GM12878 (cell line): ENCODE data around the gene ABTB1. TPM values are rescaled to one million over a fixed set of nuclear protein-coding genes. Genes with fewer than 3 reads are reported as not detected.

Source experiments
- ATAC-seq: fragments of 200-7000 bp; cut with Tn5 transposase; 3 replicates; pipeline ENCODE4 v1.9.1; 2020; ENCODE audit warnings: mild to moderate bottlenecking, moderate library complexity
- BruUV-seq: library from RNA; stranded (reverse); fragments of 400-500 nt; replicated peaks from 2 replicates; lab custom pipeline; 2021; lab: Mats Ljungman, UMichigan
- CTCF ChIA-PET: fragments of 300-600 bp; sonication (Branson Sonifier 250); formaldehyde crosslinking; extraction: SDS; loops from one replicate; lab custom pipeline; 2021; ENCODE audit warnings: inconsistent platforms; lab: Yijun Ruan, JAX
- POLR2A ChIA-PET: fragments of 350-600 bp; formaldehyde crosslinking; extraction: SDS; loops from one replicate; lab custom pipeline; 2021; ENCODE audit warnings: inconsistent platforms; lab: Charles Lee
- RAD21 ChIA-PET: fragments of 300-600 bp; sonication (Branson Sonifier 250); formaldehyde crosslinking; loops from one replicate; lab custom pipeline; 2023; ENCODE audit warnings: antibody characterized with exemption; ENCODE audit not compliant: unreplicated experiment; lab: Charles Lee
- SMC1A ChIA-PET: fragments of 300-600 bp; sonication (Branson Sonifier 250); formaldehyde crosslinking; loops from one replicate; lab custom pipeline; 2023; ENCODE audit not compliant: unreplicated experiment, uncharacterized antibody; lab: Charles Lee
- DNase-seq: peaks from one replicate; pipeline ENCODE4 v3.0.0-alpha.2; 2011; ENCODE audit warnings: low read depth, low spot score
- FAIRE-seq: peaks from 3 replicates; lab custom pipeline; 2011; peaks lifted over from hg19 to GRCh38; lab: Jason Lieb, UNC
- H2AFZ ChIP-seq: 2 replicates; pipeline ENCODE4 v1.6.0; 2011; ENCODE audit warnings: low read depth, low read length, control low read depth; ENCODE audit not compliant: control insufficient read depth
- H3K27ac ChIP-seq: 2 replicates; pipeline ENCODE4 v1.5.1; 2011; ENCODE audit warnings: control low read depth; ENCODE audit not compliant: control insufficient read depth, insufficient read depth
- H3K27me3 ChIP-seq, 2 experiments: replicated peaks in 1 of 2; 2 replicates each; pipeline versions ENCODE4 v1.6.0 to v1.6.1; 2011; ENCODE audit warnings: low read length in 1 of 2; ENCODE audit not compliant: control insufficient read depth in 2 of 2, insufficient read depth in 2 of 2
- H3K36me3 ChIP-seq, 2 experiments: 2 replicates each; pipeline ENCODE4 v1.5.1; 2011; ENCODE audit warnings: low read length in 1 of 2; ENCODE audit not compliant: control insufficient read depth in 2 of 2, insufficient read depth in 2 of 2
- H3K4me1 ChIP-seq: 2 replicates; pipeline ENCODE4 v1.6.1; 2011; ENCODE audit warnings: mild to moderate bottlenecking, low read length, moderate library complexity, mixed read lengths; ENCODE audit not compliant: control insufficient read depth, insufficient read depth
- H3K4me2 ChIP-seq: 2 replicates; pipeline ENCODE4 v1.6.0; 2011; ENCODE audit warnings: control low read depth; ENCODE audit not compliant: control insufficient read depth, insufficient read depth
- H3K4me3 ChIP-seq: fragments of 200-600 bp; sonication (generic); 2 replicates; pipeline ENCODE4 v1.5.1; 2016
- H3K79me2 ChIP-seq: 2 replicates; pipeline ENCODE4 v1.6.0; 2011; ENCODE audit warnings: low read length; ENCODE audit not compliant: control insufficient read depth, insufficient read depth
- H3K9ac ChIP-seq: 2 replicates; pipeline ENCODE4 v1.8.0; 2011; ENCODE audit warnings: low read length, control low read depth, mixed read lengths; ENCODE audit not compliant: control insufficient read depth, insufficient read depth
- H3K9me3 ChIP-seq: replicated peaks from 3 replicates; pipeline ENCODE4 v1.5.1; 2011; ENCODE audit warnings: mild to moderate bottlenecking, low read length; ENCODE audit not compliant: control insufficient read depth, insufficient read depth
- H4K20me1 ChIP-seq: 2 replicates; pipeline ENCODE4 v1.6.0; 2011; ENCODE audit not compliant: control insufficient read depth, insufficient read depth
- CREB1 ChIP-seq: IDR thresholded peaks from 2 replicates; pipeline ENCODE4 v1.6.1; 2012; ENCODE audit warnings: low read depth, mild to moderate bottlenecking, inconsistent platforms
- ETV6 ChIP-seq, 2 experiments: fragments of 450-650 bp in 1 of 2; IDR thresholded peaks in 1 of 2; conservative IDR thresholded peaks in 1 of 2; 2 replicates each; pipeline ENCODE4 v1.6.1; 2014; ENCODE audit warnings: antibody characterized with exemption in 1 of 2, borderline replicate concordance in 1 of 2, low read depth in 1 of 2, mild to moderate bottlenecking in 1 of 2, moderate library complexity in 1 of 2
- EZH2 ChIP-seq: IDR thresholded peaks from 2 replicates; pipeline ENCODE4 v1.6.1; 2012; ENCODE audit warnings: low read depth, mild to moderate bottlenecking, control low read depth, inconsistent platforms, low read length, borderline replicate concordance; ENCODE audit not compliant: control insufficient read depth
- FOS ChIP-seq: IDR thresholded peaks from 3 replicates; pipeline ENCODE4 v1.6.1; 2011; ENCODE audit warnings: borderline replicate concordance; ENCODE audit not compliant: insufficient read length; ENCODE audit errors: extremely low read depth
- JUNB ChIP-seq: IDR thresholded peaks from 2 replicates; pipeline ENCODE4 v1.6.1; 2016; ENCODE audit warnings: antibody characterized with exemption, mild to moderate bottlenecking
- NR2C1 ChIP-seq: fragments of 450-650 bp; IDR thresholded peaks from 2 replicates; pipeline ENCODE4 v1.6.1; 2017; ENCODE audit warnings: antibody characterized with exemption, mild to moderate bottlenecking, moderate library complexity
- PAX5 ChIP-seq: IDR thresholded peaks from 2 replicates; pipeline ENCODE4 v1.6.1; 2011; ENCODE audit warnings: low read depth, low read length, borderline replicate concordance
- SMAD5 ChIP-seq: IDR thresholded peaks from 2 replicates; pipeline ENCODE4 v1.6.1; 2016; ENCODE audit warnings: antibody characterized with exemption, low read depth
- SMARCA5 ChIP-seq: fragments of 450-650 bp; IDR thresholded peaks from 2 replicates; pipeline ENCODE4 v1.6.1; 2017; ENCODE audit warnings: mild to moderate bottlenecking
- WGBS: methylation state at CpG from one replicate; pipeline ENCODE4 v1.1.6; 2016; ENCODE audit warnings: low lambda C conversion rate; ENCODE audit not compliant: insufficient replicate concordance, insufficient coverage; ENCODE audit errors: missing lambda C conversion rate; 5-methylcytosine and 5-hydroxymethylcytosine counted together
- in situ Hi-C: fragments of 300-500 bp; cut with MboI; formaldehyde crosslinking; loops from 9 replicates; pipeline ENCODE4 v1.14.3; 2018; ENCODE audit warnings: mixed read lengths
- intact Hi-C: fragments of 100-400 bp; cut with micrococcal nuclease; formaldehyde crosslinking; loops from one replicate; pipeline ENCODE4 v1.14.2; 2022; ENCODE audit not compliant: unreplicated experiment
- polyA plus RNA-seq, 11 experiments: library from polyadenylated mRNA; depleted of rRNA in 4 of 11; unstranded in 6 of 11; stranded (reverse) in 5 of 11; fragments of >200 nt; fragmentation: Nextera tagmentation in 4 of 11; fragmentation: Illumina TruSeq in 1 of 11; extraction: Ambion mirVana in 4 of 11; extraction: Trizol in 1 of 11; gene quantifications; 1 replicate in 1 of 11; 2 replicates in 10 of 11; pipeline versions ENCODE4 v1.2.1 to v1.2.3, GENCODE V29; 2011 to 2016; ENCODE audit warnings: inconsistent platforms in 2 of 11, missing spikeins in 2 of 11, low read depth in 1 of 11
- total RNA-seq, 4 experiments: library from RNA; depleted of rRNA in 3 of 4; stranded (reverse); fragments of >200 nt in 3 of 4; fragmentation: Illumina TruSeq in 1 of 4; extraction: Trizol in 1 of 4; gene quantifications; 2 replicates each; pipeline versions ENCODE4 v1.2.1 to v1.2.3, GENCODE V29; 2013 to 2021
- TF ChIP-seq, protein P1 (sequence below): IDR thresholded peaks from 2 replicates; pipeline ENCODE4 v1.6.1; 2012; ENCODE audit warnings: low read depth, low read length, improper control_type of control experiment
- TF ChIP-seq, protein P2 (sequence below): IDR thresholded peaks from 2 replicates; pipeline ENCODE4 v1.6.1; 2011; ENCODE audit warnings: mild to moderate bottlenecking, low read depth, low read length, moderate library complexity; ENCODE audit not compliant: insufficient replicate concordance
- TF ChIP-seq, protein P3 (sequence below): fragments of 450-650 bp; IDR thresholded peaks from 2 replicates; pipeline ENCODE4 v1.6.1; 2016; ENCODE audit warnings: mild to moderate bottlenecking

The ABTB1 gene
- total and polyA plus RNA-seq, 10 of the 15 experiments (the other 5 are each of a cell fraction or from before 2014, with no cell fraction given): 0.11 to 10.2 (median 7.1) TPM

DNA sequence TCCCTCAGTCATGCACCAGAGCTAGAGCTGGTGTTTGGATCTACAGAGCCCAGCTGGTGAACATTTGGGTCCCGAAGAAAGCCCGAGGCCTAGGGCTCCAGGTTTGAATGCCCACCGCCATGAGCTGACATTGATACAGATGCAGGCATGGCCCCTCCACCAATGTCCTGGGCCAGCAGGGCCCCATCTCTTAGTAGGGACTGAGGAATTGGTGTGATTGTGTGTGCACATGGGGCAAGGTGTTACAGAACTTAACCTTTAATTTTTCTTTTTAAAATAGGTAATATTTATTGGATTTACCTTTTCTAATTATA, 32.8 kb upstream of the ABTB1 start:
- FAIRE-seq (no peak), ATAC-seq (no peak), DNase-seq (no peak)
- intact Hi-C loops (no loop called here), in situ Hi-C loops (no loop called here)
- ChIA-PET POLR2A (no interaction called here), RAD21 (no interaction called here), CTCF (interaction anchor here (1.2 to 1.3 kb wide), 2 partner anchors 64 to 331 kb away, joined by 3 to 4 read pairs; no protein-coding TSS in a partner anchor), SMC1A (no interaction called here)
- no peaks in the 10 kb centered on the region for H4K20me1 ChIP-seq
- WGBS: 89% methylated on average over 3 of the region's 3 CpGs
- no peak overlapping the region for H3K4me3 ChIP-seq
- H3K9me3 ChIP-seq: no peaks in the 10 kb centered on the region
- no TSS peak for BruUV-seq
- no peak overlapping the region for H2AFZ ChIP-seq
- H3K27ac ChIP-seq: no peak overlapping the region
- H3K36me3 ChIP-seq: no peaks in the 10 kb centered on the region
- H3K9ac ChIP-seq: no peak overlapping the region
- TF ChIP-seq, protein P1, sequence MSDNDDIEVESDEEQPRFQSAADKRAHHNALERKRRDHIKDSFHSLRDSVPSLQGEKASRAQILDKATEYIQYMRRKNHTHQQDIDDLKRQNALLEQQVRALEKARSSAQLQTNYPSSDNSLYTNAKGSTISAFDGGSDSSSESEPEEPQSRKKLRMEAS: no peak
- TF ChIP-seq ETV6 (conservative IDR thresholded peaks at IDR 0.05 in 1 of 2, IDR thresholded peaks at IDR 0.05 in 1 of 2; ENCODE audit: borderline replicate concordance in 1 of 2, low read depth in 1 of 2): no peak
- no peaks in the 10 kb centered on the region for H3K4me1 ChIP-seq
- no peaks in the 10 kb centered on the region for H3K79me2 ChIP-seq
- H3K27me3 ChIP-seq: no peaks in the 10 kb centered on the region
- H3K4me2 ChIP-seq: no peak overlapping the region

DNA sequence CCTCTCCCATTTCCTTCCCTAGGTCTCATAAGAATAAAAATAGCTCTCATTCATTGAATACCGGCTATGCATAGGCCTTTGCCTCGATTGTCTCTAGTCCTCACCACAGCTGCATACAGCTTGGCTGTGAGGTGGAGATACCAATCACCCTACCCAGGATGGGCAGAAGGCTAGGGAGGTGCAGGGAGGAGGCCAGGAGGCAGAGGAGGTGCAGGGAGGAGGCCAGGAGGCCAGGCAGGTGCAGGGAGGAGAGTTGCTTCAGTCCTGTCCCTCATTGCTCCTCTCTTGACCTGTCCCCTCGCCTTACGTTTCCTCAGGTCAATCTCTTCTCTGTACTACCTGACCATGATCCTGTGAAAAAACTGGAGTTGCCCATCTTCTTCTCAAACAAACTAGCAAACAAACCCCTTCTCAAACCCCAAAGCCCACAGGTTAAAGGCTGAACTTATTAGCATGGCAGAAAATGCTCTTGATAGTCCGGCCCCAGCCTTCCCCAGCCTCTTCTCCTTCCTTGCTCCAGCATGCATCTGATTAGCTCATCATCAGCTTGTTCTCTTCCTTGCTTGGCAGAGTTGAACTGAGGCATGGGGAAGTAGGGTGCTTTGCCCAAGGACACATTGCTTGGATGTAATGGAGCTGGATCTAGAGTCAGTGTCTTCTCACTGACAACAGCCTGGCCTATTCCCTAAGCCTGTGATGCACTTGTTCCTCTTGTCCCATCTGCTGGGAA, 27.9 kb upstream of the ABTB1 start:
- no peak for FAIRE-seq
- Histone ChIP-seq H3K27ac (no peak overlapping the region), H3K4me1 (no peaks in the 10 kb centered on the region), H3K9ac (no peak overlapping the region), H3K4me3 (no peak overlapping the region), H3K36me3 (no peaks in the 10 kb centered on the region), H3K27me3 (no peaks in the 10 kb centered on the region; a peak in 1 of 4 replicates), H2AFZ (no peak overlapping the region), H3K79me2 (no peaks in the 10 kb centered on the region), H4K20me1 (no peaks in the 10 kb centered on the region), H3K4me2 (no peak overlapping the region), H3K9me3 (no peaks in the 10 kb centered on the region)
- no TSS peak for BruUV-seq
- ChIA-PET RAD21 (interaction anchor here (3.0 kb wide), 1 partner anchor 70 kb away, joined by 8 read pairs; no protein-coding TSS in a partner anchor), SMC1A (interaction anchor here (1.0 to 1.2 kb wide), 2 partner anchors 13 to 189 kb away, joined by 3 read pairs; no protein-coding TSS in a partner anchor), CTCF (interaction anchor here (0.6 to 1.4 kb wide), 5 partner anchors 10 to 326 kb away, joined by 3 to 5 read pairs (median 4); no protein-coding TSS in a partner anchor), POLR2A (no interaction called here)
- DNase-seq: no peak
- ATAC-seq: no peak
- intact Hi-C loops (no loop called here), in situ Hi-C loops (no loop called here)
- WGBS: 46% methylated on average over 5 of the region's 5 CpGs
- TF ChIP-seq, protein P2, sequence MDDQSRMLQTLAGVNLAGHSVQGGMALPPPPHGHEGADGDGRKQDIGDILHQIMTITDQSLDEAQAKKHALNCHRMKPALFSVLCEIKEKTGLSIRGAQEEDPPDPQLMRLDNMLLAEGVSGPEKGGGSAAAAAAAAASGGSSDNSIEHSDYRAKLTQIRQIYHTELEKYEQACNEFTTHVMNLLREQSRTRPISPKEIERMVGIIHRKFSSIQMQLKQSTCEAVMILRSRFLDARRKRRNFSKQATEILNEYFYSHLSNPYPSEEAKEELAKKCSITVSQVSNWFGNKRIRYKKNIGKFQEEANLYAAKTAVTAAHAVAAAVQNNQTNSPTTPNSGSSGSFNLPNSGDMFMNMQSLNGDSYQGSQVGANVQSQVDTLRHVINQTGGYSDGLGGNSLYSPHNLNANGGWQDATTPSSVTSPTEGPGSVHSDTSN: no peak
- no peak for TF ChIP-seq SMARCA5
- TF ChIP-seq EZH2: no peak
- no peak for TF ChIP-seq SMAD5
- TF ChIP-seq, protein P1: no peak
- TF ChIP-seq, protein P3, sequence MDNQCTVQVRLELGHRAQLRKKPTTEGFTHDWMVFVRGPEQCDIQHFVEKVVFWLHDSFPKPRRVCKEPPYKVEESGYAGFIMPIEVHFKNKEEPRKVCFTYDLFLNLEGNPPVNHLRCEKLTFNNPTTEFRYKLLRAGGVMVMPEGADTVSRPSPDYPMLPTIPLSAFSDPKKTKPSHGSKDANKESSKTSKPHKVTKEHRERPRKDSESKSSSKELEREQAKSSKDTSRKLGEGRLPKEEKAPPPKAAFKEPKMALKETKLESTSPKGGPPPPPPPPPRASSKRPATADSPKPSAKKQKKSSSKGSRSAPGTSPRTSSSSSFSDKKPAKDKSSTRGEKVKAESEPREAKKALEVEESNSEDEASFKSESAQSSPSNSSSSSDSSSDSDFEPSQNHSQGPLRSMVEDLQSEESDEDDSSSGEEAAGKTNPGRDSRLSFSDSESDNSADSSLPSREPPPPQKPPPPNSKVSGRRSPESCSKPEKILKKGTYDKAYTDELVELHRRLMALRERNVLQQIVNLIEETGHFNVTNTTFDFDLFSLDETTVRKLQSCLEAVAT: no peak
- TF ChIP-seq PAX5: no peak
- no peak for TF ChIP-seq FOS
- no peak for TF ChIP-seq NR2C1
- TF ChIP-seq JUNB: no peak
- no peak for TF ChIP-seq CREB1
